Left renal cortex interstitium (tissue), 4 donors: ENCODE data around the gene RAB10. TPM values are rescaled to one million over a fixed set of nuclear protein-coding genes. Genes with fewer than 3 reads are reported as not detected.
"Not testable (repeated sequence)": the region's sequence is repeated elsewhere in the genome, so short reads cannot be mapped to it uniquely, and the experiment has no call there.

ENCODE experiments used
- DNase-seq, 4 donors: peaks; one replicate each; pipeline ENCODE4 v3.0.0-alpha.2; 2013; ENCODE audit warnings: low read depth in 4 of 4, low spot score in 2 of 4, missing footprints in 1 of 4
- polyA plus RNA-seq, 4 donors: library from polyadenylated mRNA; unstranded; fragments of 120-200 nt; gene quantifications; one replicate each; pipeline ENCODE4 v1.2.1, GENCODE V29; 2013; ENCODE audit not compliant: insufficient read length in 4 of 4

Gene RAB10
- polyA plus RNA-seq, 4 donors: 116 to 172 (median 132) TPM

- peak; percentile 18 to 32 (median 26) for DNase-seq
These were observed 111.2 kb downstream of the RAB10 start for GRCh38 chr2:26144953-26145680.

GRCh38 chr2:26148501-26148900, 114.6 kb downstream of the RAB10 start:
- no peak for DNase-seq

DNA sequence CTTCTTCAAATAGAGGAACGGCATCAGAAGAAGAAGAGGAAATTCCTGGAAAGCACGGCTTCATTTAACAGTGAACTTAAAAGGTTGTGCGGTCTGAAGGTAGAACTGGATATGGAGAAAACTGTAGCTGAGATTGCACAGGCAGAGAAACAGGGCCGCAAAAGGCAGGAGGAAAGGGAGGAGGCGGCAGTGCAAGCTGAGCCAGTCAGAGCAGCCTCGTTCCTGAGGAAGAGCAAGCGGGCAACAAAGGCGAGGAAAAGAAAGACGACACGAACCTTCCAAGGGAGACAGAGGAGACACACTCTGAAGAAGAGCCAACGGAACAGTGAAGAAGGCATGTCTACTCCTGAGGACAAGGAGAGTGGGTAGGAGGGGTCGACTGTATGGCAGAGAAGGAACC, 116.4 kb downstream of the RAB10 start:
- DNase-seq: no peak

DNA sequence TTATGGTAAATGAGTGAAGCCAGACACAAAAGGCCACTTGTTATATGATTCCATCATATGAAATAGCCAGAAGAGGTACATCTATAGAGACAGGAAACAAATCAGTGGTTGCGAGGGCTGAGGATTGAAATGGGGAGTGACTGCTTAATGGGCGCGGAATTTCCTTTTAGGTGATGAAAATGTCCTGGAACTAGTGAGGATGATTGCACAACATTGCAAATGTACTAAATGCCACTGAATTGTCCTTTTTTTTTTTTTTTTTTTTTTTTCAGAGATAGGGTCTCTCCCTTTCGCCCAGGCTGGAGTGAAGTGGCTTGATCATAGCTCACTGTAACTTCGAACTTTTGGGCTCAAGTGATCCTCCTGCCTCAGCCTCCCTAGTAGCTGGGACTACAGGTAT, 123.7 kb downstream of the RAB10 start:
- no peak for DNase-seq

- DNase-seq: no peak
These were observed 128.0 kb downstream of the RAB10 start for GRCh38 chr2:26161926-26162325.

- no peak for DNase-seq
These were observed 129.1 kb downstream of the RAB10 start for GRCh38 chr2:26162963-26163362.

- DNase-seq: no peak
These were observed 130.3 kb downstream of the RAB10 start for GRCh38 chr2:26164231-26164630.

DNA sequence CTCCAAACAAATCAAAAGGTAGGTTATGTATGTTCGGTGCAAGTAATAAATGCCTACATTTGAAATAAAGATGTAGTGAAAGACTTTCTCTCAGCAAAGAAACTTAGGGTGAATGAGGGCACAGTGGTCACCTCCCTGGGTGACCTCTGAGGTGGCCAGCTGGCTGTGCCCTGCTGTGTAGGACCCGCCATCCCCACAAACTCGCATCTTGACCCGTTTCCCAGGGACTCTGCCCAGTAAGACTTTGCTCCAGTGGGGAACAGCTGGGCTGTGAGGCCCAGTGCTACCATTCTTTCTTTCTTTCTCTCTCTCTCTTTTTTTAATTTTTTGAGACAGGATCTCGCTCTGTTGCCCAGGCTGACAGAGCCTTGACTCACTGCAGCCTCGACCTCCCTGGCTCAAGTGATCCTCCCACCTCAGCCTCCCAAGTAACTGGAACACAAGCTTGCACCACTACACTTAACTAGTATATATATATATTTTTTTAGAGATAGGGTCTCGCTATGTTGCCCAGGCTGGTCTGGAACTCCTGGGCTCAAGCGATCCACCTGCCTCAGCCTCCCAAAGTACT, 130.8 kb downstream of the RAB10 start:
- DNase-seq: no peak

DNA sequence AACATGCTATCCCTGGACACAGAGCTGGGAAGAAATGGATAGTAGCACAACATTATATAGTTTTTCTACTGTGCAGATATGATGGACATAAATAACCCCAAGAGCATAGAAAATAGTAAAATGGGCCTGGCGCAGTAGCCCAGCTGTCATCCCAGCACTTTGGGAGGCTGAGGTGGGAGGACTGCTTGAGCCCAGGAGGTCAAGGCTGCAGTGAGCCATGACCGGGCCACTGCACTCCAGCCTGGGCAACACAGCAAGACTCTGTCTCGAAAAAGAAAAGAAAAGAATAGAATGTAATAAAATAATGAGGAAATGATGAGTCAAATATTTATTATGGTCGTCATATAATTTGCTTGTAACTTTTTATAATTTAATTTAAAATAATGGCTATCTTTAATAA, 131.5 kb downstream of the RAB10 start:
- DNase-seq: no peak

- not testable (repeated sequence) for DNase-seq
These were observed 132.7 kb downstream of the RAB10 start for GRCh38 chr2:26166541-26166940.

DNA sequence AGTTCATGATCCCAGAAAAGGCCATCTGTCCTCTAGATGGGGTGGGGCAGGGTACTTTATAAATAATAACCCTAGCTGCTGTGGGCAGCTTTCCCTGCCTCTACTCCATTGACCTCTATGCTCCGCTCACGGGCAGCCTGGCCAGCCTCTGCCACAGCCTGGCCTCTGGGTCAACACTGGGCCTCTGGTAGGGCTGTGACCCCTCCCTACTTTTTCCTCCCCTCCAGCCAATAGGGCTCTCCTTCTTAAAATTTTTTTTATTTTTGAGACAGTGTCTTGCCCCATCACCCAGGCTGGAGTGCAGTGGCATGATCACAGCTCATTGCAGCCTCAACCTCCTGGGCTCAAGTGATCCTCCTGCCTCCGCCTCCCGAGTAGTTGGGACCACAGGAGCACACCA, 134.9 kb downstream of the RAB10 start:
- no peak for DNase-seq

DNA sequence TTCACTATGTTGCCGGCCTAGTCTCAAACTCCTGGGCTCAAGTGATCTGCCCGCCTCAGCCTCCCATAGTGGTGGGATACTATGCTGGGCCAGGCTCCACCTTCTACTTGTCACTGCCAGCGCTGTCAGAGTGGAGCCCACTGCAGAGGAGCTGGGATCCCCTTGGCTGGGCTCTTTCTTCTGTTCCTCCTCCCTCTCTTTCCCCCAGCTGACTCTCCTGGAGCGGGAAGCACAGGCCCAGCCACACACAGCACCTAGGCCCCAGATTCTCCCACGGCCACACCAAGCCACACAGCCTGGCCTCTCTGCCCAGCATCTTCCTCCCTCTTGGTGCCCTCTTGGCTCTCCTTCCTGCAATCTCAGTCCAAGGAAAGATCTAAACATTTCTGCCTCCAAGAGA, 135.3 kb downstream of the RAB10 start:
- DNase-seq: no peak

GRCh38 chr2:26169681-26170414, 136.0 kb downstream of the RAB10 start:
- DNase-seq: no peak

DNA sequence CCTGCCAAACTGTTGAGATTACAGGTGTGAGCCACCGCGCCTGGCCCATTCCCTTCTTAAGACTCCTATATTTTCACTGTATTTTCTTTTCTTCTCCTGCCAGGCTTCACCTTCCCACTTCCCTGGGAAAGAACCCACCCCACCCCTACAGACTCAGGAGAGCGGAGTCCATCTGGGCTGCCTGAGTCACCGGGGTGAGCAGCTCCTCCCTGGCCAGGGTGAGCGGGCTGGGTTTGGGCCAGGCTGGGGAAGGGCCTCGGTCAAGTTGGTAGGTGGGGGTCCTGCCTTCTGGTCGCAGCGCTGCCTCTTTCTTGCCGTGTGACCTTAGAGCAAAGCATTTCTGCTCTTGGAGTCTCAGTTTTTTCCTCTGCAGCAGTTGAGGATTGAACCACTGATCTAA, 136.9 kb downstream of the RAB10 start:
- no peak for DNase-seq

- DNase-seq: no peak
These were observed 138.4 kb downstream of the RAB10 start for GRCh38 chr2:26172189-26172870.

- DNase-seq: no peak
These were observed 139.2 kb downstream of the RAB10 start, which contains the start of gene GAREM2 for GRCh38 chr2:26172871-26173775. GAREM2 (plus strand) TSS chr2:26173088; CDS start chr2:26173221, 133 bp downstream.

DNA sequence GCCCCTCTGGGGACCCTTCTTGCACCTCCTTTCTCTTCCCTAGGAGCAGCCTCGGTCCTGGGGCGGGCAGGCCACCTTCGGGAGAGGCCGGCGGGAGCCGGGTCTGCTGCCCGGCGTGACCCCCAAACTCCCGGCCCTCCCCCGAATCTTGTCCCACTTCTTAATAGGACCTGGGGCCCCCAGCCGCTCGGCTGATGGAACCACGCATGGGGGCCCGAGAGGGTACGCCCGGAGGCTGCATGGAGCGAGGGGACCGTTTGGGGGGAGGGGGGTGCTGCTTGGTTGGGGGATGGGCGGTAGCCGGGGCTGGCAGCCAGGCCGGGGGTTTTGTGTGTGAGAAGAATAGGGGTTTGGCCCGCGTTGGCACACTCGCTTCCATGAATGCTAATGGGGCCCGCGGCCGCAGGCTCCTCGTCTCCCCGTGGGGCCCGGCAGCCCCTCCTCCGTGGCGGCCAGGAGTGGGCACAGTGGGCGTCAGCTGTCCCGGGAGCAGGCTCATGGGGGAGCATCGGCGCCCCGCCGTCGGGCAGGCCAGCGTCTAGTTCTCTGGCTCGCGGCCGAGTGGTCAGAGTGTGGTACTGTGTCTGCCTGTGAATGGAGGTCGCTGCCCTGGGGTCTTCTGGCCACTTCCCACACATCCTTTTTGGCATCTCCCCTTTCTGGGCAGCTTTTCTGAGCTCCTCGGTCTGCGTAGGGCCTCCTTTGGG, 140.0 kb downstream of the RAB10 start:
- DNase-seq: no peak

DNA sequence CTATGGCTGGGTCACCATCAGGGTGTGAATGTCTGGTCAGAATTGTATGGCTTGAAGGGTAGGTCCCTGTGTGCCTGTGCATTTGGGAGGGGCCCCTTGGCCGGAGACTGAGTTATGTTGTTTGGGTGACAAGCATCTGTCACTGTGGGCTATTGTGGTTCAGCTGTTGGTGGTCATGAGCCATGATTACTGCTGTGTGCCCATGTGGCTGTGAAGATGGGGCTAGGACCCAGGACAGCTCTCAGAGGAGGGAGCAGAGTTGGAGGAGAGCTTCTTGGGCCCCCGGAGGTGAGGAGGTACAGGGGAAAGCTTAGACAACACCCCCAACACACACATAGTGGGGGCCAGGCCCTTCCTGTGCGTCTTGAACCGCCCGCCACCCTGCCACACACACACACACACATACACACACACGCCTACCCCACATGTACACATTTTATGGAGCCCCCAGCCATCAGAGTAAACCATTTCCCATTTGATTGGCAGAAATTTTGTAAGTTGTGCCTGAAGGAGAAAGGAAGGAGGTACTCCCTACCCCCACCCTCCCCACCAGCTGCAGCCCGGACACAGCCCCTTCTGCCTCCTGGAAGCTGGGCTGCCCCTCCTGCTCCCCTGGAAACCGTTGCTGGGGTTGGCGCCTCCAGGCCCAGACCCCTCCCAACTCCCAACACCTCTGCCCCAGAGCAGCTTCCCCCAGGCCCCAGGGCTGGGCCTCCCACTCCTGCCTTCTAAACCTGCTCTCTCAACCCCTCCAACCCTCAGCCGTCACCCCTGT, 141.0 kb downstream of the RAB10 start:
- no peak for DNase-seq
